Effector CD4-positive, alpha-beta T cell (primary cell): ENCODE measurements around the gene FAM25C. TPM values are rescaled to one million over a fixed set of nuclear protein-coding genes. Genes with fewer than 3 reads are reported as not detected.
"Not testable (repeated sequence)": the region's sequence is repeated elsewhere in the genome, so short reads cannot be mapped to it uniquely, and the experiment has no call there.

Experiments used
- DNase-seq: peaks from one replicate; pipeline ENCODE4 v3.0.0-alpha.2; 2020
- total RNA-seq: gene quantifications from one replicate; lab custom pipeline; 2026; lab: John Stamatoyannopoulos, UW

Gene FAM25C
- total RNA-seq, result not detected

DNA sequence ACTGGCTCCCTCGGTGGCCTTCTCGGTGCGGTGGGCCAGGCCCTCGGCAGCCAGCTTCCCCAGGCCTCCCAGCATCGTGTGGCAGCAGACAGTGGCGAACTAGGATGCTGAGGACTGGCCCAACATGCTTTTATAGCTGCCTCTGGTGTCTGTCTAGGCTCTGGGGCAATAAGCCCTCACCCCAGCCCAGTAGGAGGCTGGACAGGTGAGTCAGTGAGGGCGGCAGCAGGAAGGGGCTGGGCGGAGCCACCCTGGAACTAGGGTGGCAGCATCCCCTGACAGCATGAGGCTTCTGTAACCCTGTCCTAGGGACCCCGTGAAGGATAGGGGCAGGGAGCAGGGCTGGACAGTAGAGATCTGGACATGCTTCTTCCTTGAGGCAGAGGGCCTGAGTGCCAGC, at the start of gene FAM25C:
Gene FAM25C (minus strand): TSS at position 101 of the 400 bp plus-strand sequence. CDS start 26 bp downstream, at position 75.
- DNase-seq, result not testable (repeated sequence)

DNA sequence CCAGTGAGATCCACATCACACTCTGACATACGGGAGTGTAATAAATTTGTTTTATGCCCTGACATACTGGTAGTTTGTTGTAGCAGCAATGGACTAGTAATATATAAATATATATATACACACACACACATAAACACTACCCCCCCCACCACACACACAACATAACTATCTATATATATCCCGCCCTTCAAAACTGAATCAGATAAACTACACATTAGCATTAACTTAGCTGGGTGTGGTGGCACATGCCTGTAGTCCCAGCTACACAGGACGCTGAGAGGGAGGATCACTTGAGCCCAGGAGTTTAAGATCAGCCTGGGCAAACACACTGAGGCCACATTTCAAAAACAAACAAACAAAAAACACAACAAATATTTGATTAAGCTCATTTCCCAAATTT, 45.0 kb upstream of the FAM25C start:
- not testable (repeated sequence) for DNase-seq

DNA sequence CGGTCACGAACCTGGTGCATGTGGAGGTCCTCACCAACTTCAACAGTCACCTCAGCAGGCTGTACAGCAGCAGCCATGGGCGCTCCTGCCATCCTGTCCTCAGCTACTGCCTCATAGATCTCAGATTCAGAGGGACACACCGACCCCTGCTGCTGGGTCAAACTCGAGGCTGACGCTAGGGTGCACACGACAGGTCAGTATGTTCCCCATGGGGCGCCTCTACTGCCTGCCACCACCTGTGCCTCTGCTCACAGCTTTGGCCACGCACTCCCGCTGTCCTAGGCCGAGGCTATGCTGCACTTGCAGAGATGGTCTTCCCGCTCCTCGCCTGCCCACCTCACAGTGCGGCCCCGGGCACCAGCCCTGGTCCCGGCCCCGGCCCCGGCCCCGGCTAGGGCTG, 31.8 kb upstream of the FAM25C start:
- DNase-seq, result not testable (repeated sequence)

DNA sequence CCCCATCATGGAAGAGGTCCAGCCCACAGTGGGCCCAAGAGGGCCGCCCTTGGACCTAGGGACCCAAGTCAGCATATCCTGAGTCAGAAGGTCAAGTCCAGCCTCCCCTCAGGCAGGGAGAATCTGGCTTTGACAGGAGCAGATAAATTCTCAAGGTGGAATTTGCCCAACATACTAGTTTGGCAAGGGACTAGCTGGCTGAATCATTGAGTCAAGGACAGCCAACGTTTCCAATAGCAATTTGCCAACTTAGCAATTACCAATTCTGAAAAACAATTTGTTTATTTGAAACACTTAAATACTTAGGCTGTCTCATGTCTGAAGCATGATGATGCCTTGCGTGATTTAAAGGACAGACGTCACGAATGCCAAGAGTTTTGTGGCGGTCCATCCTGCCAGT, 2.7 kb upstream of the FAM25C start:
- DNase-seq, result not testable (repeated sequence)

DNA sequence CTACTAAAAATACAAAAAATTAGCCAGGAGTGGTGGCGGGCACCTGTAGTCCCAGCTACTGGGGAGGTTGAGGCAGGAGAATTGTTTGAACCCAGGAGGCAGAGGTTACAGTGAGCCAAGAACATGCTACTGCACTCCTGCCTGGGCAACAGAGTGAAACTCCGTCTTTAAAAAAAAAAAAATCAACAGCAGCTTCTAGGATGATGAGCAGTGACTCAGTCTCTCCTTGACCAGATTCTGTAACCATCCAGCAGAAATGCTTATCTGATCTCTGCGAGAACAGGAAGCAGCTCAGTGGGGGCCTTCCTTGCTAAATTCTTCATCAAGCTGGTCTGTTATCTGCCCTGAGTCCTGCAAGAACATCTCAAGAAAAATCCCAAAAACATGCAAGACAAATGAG, 5.5 kb downstream of the FAM25C start:
- DNase-seq, result not testable (repeated sequence)

DNA sequence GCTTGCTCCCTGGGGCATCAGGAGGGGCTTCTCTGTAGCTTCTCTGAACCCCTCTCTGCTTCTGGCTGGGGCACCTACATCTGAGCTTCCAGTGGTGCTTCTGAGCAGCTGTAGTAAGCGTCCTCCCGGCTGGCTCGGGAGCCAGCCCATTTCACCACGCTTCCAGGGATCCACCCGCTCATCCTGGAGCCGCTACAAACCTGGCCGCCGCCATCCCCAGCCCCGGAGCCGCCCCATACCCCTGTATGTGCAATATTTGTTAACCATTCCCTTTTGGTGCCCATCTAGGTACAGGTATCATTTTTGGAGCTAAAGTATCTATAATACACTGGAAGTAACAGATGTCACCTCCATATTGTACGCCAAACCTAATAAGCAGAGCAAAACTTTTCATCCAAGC, 7.0 kb downstream of the FAM25C start:
- DNase-seq, result not testable (repeated sequence)

DNA sequence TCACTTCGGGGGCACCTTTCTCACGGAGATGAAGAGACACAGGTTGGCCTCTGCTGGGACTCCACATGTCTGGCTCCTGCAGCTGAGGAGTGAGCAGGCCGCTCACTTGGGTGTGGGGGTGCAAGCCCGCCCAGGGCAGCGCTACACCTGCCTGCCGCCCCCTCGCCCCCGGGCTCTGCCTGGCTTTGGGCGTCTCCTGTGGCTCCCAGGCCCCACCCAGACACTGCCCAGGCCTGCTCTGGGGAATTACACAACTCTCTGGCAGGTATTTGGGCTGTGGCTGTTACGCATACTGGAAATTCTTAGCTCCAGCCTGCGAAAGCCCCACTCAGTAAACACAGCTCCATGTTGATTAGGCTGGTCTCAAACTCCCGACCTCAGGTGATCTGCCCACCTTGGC, 7.9 kb downstream of the FAM25C start:
- not testable (repeated sequence) for DNase-seq

DNA sequence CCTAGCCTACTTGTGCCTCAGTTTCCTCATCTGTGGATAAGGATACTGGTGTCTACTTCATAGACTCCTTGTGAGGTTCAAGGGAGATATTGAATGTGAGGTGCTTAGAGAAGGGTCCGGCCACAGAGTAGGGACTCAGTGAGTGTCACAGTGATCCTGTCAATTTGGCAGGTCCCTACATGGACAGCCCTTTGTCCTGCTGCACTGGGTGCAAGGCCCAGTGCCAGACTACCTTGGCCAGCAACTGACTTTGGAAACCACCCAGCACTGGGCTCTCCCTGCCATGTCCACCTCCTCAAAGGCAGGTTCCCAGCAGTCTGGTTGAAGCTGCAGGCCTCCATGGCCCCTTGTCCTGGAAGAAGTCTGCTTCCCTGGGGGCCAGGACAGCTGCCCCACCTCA, 9.5 kb downstream of the FAM25C start:
- DNase-seq, result not testable (repeated sequence)

DNA sequence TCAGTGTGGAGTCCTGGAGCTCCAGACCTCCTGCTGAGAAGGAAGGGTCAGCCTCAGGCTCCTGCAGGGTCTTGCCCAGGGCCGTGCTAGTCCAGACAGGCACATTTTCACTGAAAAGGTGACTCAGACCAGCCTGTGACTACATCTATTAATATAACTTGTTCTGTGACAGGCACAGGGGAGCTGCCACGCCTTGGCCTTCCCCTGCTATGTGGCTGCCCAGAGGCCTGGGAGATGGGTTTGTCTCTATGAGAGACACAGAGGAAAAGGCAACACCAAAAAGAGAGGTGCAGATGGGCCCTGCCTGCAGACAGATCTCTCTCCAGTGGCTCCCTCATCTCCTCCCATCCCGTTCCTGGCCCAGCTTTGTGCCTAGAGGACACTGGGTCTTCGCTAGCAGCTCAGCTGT, 10.0 kb downstream of the FAM25C start:
- not testable (repeated sequence) for DNase-seq

DNA sequence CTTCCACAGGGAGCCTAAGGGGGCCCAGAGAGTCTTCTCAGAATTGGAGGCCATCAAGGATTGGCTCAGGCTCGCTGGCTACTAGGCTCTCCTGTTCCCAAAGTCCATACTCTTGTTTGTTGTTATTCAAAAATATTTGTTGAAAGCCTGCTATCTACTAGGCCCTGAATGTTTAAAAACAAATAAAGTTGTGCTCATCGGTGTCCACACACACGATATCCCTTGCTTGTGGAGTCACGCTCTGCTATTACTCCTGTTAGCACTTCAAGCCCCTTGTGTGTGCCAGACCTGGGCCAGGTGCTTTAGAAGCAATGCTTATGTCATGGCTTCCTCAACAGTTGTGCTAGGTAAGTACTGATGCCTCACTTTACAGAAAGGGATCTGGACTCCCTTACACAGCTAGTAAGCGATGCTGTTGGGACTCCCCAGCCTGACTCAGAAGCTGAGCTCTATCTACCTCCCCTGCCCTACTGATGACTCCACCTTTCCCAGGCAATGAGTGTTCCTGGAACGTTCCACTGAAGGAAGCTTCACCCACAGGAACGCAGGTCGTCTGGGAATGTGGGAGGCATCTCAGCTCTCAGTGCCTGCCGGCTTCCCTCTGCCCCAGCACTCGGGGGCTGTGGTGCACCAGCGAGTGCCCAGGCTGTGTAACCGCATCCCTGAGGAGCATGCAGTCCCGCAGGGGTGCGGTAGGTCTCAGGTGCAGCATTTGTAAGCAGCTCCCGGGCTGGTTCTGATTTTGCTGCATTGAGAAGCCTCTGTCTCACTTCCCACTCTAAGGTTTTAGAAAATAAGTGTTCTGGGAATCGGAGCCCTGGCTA, 10.7 kb downstream of the FAM25C start:
- not testable (repeated sequence) for DNase-seq

DNA sequence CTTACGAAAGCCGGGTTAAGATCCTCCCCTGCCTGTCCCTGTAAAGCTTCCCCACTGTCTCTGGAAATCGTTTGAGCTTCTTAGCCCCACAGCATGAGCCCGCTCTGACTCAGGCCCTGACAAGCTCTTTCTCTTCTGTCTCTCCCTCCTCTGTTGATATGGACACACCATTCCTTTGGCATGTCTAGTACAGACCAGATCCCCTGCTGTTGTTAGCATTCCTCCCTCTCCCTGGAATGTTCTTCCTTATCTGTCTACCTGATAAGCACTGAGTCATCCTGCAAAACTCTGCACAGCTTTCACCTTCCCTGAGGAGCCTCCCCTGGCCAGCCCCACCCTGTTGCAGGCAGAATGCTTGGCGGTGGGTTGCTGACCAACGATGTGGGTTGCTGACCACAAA, 11.6 kb downstream of the FAM25C start:
- not testable (repeated sequence) for DNase-seq

DNA sequence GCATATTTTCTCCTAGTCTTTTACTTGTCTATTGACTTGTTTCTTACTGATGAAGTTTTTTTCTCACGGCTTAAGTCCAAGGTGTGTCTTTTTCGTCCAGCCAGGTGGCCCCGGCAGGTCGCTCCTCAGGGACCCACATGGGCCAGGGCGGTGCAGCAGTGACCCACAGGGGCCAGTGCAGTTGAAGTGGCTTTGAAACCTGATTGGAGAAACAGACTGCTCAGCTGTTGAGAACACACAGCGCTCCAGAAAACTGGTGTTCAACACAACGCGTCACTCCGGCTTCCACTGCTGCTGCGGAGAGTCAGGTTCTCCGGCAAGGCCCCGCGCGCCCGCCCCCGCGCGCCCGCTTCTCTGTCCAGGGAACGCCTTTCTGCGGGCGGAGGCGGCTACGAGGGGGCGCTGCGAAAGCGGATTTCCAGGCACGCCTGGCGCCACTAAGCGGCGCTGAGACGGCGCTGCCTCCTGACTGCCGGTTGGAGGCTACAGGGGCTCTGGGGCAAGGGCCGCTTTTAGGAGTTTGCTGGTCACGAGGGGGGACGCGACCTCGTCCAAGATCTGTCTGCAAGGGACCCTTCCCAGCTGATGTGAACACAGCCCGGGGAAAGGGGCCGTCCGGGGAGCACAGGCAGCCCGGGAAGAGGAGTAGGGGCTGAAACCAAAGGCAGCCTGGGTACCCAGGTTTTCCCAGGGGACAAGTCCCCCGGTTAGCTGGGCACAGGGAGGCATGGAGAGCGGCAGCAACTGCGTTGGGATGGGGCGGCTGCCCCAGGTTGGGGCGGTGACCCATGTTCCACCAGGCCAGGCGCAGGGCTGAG, 13.0 kb downstream of the FAM25C start:
- DNase-seq, result not testable (repeated sequence)

DNA sequence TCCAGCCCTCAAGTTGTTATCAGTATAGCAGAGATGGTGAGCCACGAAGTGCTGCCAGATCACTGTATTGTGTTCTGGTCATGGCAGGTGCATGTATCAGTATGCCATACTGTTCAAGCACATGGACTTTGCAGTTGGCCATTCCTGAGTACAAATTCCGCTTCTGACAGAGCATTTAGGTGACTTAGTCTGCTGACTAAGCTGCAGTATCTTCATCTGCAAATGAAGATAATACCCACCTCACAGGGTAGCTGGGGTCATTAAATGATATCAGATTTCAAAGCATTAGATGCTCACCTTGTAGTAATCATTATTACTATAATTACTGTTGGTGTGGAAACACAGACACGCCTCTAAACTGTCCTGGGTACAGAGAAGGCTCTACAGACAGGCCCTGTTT, 24.2 kb downstream of the FAM25C start:
- not testable (repeated sequence) for DNase-seq

DNA sequence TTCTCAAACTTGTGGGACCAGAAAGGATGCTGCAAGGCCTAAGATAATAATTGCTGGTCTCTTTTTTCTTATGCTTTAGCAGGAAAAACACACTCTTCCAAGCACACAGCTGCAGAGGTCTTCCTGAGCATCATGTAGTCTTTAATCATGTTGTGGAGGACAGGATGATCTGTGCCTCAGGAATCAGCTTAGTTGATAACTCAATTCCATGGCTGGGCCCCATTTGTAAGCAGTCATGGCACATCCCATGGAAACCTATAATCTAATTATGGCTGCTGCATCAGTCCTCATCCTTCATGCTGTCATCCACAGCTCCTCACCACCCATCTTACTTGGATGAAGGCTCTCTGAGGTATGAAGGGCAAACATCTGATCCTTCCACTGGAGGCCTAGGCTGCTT, 26.5 kb downstream of the FAM25C start:
- DNase-seq, result not testable (repeated sequence)

DNA sequence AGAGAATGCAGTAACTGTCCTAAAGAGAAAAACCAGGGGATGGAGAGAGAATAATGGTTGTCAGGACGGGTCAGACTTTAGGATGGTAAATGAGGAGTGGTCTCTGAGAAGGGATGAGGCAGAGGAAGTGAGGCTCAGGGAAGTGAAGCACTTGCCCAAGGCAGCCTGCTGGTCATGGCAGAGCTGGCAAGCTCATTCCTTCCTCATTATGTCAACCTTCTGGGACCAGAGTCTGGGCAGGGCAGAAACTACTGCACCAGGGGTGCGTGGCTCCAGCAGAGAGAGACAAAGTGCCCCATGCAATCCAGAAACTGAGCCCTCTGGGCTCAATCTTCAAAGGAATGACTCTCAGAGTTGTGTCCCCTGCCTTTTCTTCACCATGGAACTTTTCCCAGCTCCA, 27.5 kb downstream of the FAM25C start:
- DNase-seq, result not testable (repeated sequence)

DNA sequence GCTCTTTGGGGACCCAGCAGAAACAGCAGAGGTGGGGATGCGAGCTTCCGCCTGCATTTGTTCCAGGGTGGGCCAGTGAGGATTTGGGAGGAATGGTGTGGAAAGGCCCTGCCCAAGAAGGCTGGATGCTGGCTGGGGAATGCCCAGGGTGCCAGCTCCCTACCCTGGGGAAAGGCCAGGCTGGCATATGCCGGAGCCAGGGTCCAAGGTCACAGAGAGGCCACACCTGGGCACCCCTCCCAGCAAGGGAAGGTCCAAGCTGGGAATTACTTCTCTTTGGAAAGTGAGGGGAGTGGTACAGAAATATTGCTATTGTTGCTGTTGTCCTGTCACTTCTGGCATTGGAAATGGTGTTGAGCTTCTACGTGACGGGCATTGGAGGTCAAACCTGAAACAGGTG, 28.0 kb downstream of the FAM25C start:
- DNase-seq, result not testable (repeated sequence)

DNA sequence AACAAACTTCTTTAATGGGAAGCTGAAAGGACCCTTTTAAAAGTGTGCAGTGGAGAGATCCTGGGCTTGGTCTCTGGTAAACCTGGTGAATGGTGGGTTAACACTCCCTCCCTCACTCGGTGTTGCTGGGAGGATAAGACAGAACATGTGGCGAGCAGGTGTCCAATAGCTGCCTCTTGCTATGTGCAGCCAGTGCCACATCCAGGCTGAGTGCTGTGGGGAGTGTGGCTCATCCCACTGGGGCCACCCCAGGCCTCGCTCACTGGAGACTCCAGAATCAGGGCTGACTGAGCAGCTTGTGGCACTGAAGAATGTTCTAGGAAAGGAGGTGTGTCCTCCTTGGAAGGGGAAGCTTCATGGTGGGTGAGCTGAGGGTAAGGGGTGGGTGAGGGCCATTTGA, 29.5 kb downstream of the FAM25C start:
- DNase-seq, result not testable (repeated sequence)

DNA sequence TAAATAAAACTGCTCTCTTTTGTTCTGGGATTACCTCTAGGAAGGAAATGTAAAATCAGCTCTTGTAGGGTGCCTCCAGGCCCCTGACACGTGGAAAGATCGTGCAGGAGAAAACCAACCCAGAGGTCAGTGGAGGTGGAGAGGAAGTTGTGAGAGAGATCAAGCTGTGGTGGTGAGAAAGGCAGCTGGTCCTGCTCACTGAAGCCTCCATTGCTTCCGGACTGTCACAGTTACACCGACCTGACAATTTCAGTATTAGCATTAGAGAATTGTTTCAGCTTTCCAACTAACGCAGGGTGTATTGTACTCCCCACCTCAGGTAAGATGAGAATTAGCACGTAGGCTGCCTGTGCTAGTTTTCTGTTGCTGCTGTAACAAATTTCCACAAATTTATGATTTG, 30.6 kb downstream of the FAM25C start:
- DNase-seq, result not testable (repeated sequence)

DNA sequence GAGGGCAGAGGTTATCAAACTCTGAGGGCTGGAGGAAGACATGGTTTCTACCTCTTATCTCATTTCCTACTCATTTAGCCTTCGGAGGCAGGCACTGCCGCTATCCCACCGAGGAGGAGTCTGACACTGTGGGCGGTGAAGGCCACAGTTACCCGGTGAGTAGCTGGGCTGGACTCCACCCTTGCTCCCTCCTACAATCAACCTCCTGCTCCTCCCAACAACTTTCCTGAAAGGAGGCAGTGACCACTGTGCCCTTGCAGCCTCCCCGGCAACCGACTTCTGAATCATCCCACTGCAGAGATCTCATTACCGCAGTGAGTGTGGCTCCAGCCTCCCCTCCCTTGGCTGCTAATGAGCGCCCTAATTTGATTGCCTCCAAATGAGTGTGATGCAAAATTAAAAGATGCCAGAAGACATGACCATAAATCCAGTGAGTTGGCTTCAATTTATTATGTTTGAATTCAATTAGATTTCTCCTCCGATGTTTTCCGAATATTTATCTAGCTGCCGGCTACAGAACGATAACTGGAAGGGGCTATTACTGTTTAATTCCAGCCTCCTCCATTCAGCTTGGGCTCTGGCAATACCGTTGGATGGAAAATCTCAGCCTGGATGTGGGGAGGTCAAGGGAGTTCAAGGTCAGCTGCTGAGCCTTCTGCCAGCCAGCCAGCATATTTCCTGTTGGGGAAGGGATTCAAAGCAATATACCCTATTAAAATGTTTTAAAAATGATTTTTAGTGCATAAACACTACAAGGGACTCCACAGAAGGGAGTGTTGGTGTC, 35.1 kb downstream of the FAM25C start:
- not testable (repeated sequence) for DNase-seq

DNA sequence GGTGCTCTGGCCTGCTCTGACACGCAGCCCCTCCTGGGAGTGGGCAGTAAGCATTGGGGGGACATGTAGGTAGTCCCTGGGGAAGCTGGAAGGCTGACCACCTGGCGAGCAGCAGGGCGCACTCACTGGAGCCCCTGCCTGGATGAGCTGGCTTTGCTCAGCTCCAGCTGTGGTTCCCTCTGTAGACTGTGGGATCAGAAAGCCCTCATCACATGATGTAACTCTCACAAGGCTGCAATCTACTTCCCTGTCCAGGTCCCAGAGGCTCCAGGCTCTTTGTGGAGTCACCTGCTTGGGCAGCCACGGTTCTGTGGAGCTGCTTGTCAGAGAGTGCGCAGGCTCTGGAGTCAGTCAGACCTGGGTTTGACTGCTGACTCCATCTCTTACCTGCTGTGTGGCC, 36.8 kb downstream of the FAM25C start:
- DNase-seq, result not testable (repeated sequence)

DNA sequence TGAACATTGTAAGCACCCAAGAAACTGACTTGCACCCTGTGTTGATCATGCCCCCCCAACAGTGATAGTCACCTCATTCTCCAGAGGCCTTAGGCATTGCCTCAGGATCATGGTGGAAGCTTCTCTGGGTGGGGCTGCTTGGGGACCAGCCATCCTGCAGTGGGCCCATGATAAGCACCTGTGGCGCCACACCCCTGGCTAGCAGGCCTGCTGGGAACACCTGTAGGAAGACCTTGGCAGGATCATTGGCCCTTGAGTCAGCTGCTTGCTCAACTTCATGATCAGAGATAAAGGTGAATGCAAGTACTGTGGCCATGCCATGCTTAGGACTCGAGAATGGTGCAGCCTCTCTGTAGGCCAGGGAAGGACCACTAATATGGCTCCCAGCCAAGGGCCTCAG, 38.9 kb downstream of the FAM25C start:
- not testable (repeated sequence) for DNase-seq

DNA sequence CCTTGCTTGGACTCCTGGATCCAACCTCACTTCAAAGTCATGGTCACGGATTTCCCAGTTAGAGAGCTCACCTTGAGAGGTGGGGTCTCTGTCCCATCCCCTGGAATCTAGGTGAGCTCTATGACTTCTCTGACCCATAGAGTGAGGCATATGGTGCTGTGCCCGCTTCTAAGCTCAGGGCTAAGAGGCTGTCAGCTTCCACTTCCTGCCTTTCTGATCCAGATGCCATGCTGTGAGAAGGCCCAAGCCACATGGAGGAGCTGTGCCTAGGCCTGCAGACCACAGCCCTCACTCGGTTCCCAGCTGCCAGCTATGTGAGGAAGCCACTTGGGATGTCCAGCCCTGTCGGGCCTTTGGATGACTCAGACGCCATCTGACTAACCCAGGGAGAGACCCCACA, 39.9 kb downstream of the FAM25C start:
- DNase-seq, result not testable (repeated sequence)

DNA sequence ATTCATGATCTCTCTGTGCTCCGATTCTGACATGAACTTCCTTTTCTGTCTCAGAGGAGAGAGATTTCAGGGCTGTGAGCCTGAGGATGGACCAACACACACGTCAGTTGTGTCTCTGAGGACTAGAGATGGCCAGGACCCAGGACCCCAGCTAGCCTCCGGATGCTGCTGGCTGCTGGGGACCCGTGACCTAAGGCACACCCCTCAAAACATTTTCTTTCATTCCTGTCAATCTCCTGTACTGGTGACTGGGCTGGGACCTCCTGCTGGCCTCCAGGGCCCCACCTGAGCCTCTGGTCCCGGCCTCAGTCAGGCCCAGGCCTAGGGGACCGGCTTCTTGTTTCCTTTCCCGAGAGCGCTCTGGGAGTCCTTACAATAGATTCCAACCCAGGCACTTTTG, 42.4 kb downstream of the FAM25C start:
- not testable (repeated sequence) for DNase-seq
